ENCODE results near the gene DHX38. TPM values are rescaled to one million over a fixed set of nuclear protein-coding genes. Genes with fewer than 3 reads are reported as not detected.

The DHX38 gene
- total and polyA plus RNA-seq, 7 experiments from 2014 or later: 21.6 to 113 (median 90.4) TPM

DNA sequence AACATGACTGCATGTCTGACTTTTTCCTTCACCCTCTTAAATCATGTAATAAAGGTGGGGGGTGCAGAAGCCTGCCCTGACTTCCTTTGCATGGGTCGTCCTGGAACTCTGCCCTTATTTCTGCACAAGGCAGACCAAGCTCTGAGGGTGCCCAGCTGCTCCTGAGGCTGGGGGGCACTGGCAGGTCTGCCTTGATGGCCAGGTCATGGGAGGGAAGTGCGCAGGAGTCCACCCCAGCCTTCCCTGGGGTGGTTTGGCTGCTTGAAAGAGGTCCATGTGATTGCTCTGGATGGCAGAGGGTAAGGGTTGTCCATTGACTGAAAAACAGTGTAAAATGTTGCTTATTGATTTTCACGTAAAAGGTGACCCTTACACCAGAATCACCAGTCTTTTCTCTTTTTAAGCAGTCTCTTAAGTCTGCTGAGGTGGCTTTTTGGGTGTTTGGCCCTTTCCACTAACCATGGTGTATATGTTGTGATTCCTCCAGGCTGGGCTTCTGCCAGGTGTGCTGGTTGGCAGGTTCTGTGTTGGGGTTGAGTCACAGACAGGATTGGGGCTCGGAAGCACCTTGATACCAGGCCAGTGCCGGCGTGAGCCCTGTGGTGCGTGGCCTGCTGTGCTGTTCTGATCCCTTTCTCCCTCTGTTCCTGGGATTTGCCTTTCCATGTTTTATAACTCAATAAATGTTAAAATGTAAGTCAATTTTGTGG, 19.4 kb downstream of the DHX38 start:
- CTCF ChIA-PET: no interaction called here
- H3K36me3 Mint-ChIP-seq: peaks cover 12 to 57% (median 15%) of the 10 kb centered on the region in 5 donors

DNA sequence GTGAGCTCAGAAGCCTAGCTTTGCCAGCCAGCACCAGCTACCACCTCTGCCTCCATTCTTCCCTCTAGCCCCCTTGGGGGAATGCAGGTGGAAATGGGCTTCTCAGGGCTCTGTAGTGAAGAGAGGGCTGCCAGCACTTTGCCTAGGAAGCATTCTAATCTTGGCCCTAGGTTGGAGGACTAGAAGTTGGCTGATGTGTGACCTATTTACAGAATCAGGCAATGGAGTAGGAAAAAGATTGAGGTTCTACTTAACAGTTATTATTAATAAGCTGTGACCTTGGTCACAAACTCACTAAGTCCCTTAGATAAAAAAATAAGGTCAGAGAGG, 19.9 kb downstream of the DHX38 start:
- Mint-ChIP-seq H3K27me3 (no peaks in the 10 kb centered on the region), H3K27ac (no peak overlapping the region), H3K36me3 (peaks cover 10 to 52% (median 13%) of the 10 kb centered on the region in 5 donors), H3K9me3 (no peaks in the 10 kb centered on the region), H3K4me3 (no peak overlapping the region), H3K4me1 (no peaks in the 10 kb centered on the region)
- ATAC-seq (no peak), DNase-seq (no peak)
- intact Hi-C loops (cut with micrococcal nuclease): no loop called here
- peaks cover 16 to 49% (median 19%) of the 10 kb centered on the region in 3 experiments for H3K36me3 ChIP-seq (ENCODE audit: control insufficient read depth in 2 of 3, insufficient read depth in 3 of 3, low read length in 3 of 3)
- no peak overlapping the region for H3K27ac ChIP-seq (ENCODE audit: low read depth, low read length)
- H3K27me3 ChIP-seq (ENCODE audit: control insufficient read depth in 2 of 2, insufficient read depth in 2 of 2, low read length in 2 of 2): no peaks in the 10 kb centered on the region
- no peaks in the 10 kb centered on the region for H3K4me1 ChIP-seq (ENCODE audit: control insufficient read depth in 2 of 2, insufficient read depth in 2 of 2, low read length in 2 of 2)
- CTCF ChIA-PET: no interaction called here
- no peak overlapping the region for H3K4me3 ChIP-seq (ENCODE audit: low read length)
- H3K9me3 ChIP-seq (ENCODE audit: control insufficient read depth in 2 of 3, low read length in 3 of 3): no peaks in the 10 kb centered on the region
- POLR2A ChIA-PET: no interaction called here

More for the DNA sequence above, 19.4 kb downstream of the DHX38 start:
- no peaks in the 10 kb centered on the region for H3K27me3 ChIP-seq (ENCODE audit: control insufficient read depth in 2 of 2, insufficient read depth in 2 of 2, low read length in 2 of 2)
- Mint-ChIP-seq H3K4me3 (no peak overlapping the region), H3K9me3 (no peaks in the 10 kb centered on the region), H3K4me1 (no peaks in the 10 kb centered on the region), H3K27ac (no peak overlapping the region), H3K27me3 (no peaks in the 10 kb centered on the region)
- no peak overlapping the region for H3K4me3 ChIP-seq (ENCODE audit: low read length)
- intact Hi-C loops (cut with micrococcal nuclease): no loop called here
- ATAC-seq (no peak), DNase-seq (no peak)
- no peaks in the 10 kb centered on the region for H3K4me1 ChIP-seq (ENCODE audit: control insufficient read depth in 2 of 2, insufficient read depth in 2 of 2, low read length in 2 of 2)
- H3K36me3 ChIP-seq (ENCODE audit: control insufficient read depth in 2 of 3, insufficient read depth in 3 of 3, low read length in 3 of 3): peaks cover 19 to 54% (median 19%) of the 10 kb centered on the region in 3 experiments
- H3K9me3 ChIP-seq (ENCODE audit: control insufficient read depth in 2 of 3, low read length in 3 of 3): no peaks in the 10 kb centered on the region
- H3K27ac ChIP-seq (ENCODE audit: low read depth, low read length): no peak overlapping the region
- POLR2A ChIA-PET: no interaction called here

DNA sequence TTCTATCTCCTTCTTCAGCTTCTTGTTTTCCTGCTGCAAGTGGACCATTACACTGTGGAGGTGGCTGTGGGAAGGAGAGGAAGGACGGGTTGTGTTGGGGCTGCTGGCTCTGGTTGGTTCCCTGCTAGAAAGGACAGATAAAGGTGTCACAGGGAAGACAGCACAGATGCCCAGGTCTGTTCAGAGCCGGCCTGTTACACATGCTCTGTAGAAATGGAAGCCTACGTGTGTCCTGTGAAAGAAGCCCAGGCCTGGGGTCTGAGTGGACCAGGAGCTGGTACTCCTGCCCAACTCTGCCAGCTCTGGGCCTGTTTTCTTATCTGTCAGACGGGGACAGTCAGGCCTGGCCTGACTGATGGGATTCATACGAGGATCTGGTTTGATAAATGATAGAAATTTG, 26.4 kb downstream of the DHX38 start:
- DNase-seq (no peak), ATAC-seq (no peak)
- no peaks in the 10 kb centered on the region for H3K27me3 ChIP-seq (ENCODE audit: control insufficient read depth in 2 of 2, insufficient read depth in 2 of 2, low read length in 2 of 2)
- ChIA-PET CTCF (interaction anchor here (1.6 kb wide), 1 partner anchor 11 kb away, joined by 4 read pairs; no protein-coding TSS in a partner anchor), POLR2A (no interaction called here)
- H3K4me1 ChIP-seq (ENCODE audit: control insufficient read depth in 2 of 2, insufficient read depth in 2 of 2, low read length in 2 of 2): no peaks in the 10 kb centered on the region
- Mint-ChIP-seq H3K36me3 (no peaks in the 10 kb centered on the region), H3K27ac (no peak overlapping the region), H3K4me1 (peaks cover 0 to 4% (median 0%) of the 10 kb centered on the region in 7 donors), H3K27me3 (no peaks in the 10 kb centered on the region), H3K9me3 (no peaks in the 10 kb centered on the region), H3K4me3 (no peak overlapping the region)
- no peak overlapping the region for H3K27ac ChIP-seq (ENCODE audit: low read depth, low read length)
- no peak overlapping the region for H3K4me3 ChIP-seq (ENCODE audit: low read length)
- no peaks in the 10 kb centered on the region for H3K9me3 ChIP-seq (ENCODE audit: control insufficient read depth in 2 of 3, low read length in 3 of 3)
- no peaks in the 10 kb centered on the region for H3K36me3 ChIP-seq (ENCODE audit: control insufficient read depth in 2 of 3, insufficient read depth in 3 of 3, low read length in 3 of 3)
- intact Hi-C loops (cut with micrococcal nuclease): loop anchor here in 1 of 2 donors (10.0 kb wide), 1 partner anchor 715 kb away; no protein-coding TSS in a partner anchor

DNA sequence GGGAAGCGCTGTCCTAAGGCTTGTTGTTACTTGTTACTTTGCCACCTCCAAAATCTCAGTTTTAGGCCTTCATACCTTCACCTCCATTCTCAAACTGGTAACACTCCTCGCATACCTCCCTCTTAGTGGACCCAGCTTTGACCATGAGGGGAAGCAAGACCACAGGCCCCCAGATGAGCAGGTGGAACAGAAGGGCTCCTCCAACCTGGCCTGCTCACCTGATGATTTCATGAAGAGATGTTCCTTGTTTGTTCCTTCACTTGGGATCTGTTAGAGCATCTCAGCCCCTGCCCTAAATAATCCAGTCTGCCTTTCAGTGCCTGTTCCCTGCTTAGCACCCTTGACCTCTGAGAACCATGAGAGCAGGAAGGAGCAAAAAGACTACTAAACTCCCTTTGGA, 28.7 kb downstream of the DHX38 start:
- Mint-ChIP-seq H3K27me3 (no peaks in the 10 kb centered on the region), H3K9me3 (no peaks in the 10 kb centered on the region), H3K27ac (no peak overlapping the region), H3K4me1 (peaks cover 0 to 8% (median 0%) of the 10 kb centered on the region in 7 donors), H3K4me3 (no peak overlapping the region), H3K36me3 (no peaks in the 10 kb centered on the region)
- Histone ChIP-seq H3K9me3 (ENCODE audit: control insufficient read depth in 2 of 3, low read length in 3 of 3) (no peaks in the 10 kb centered on the region), H3K27me3 (ENCODE audit: control insufficient read depth in 2 of 2, insufficient read depth in 2 of 2, low read length in 2 of 2) (no peaks in the 10 kb centered on the region), H3K4me3 (ENCODE audit: low read length) (no peak overlapping the region), H3K27ac (ENCODE audit: low read depth, low read length) (no peak overlapping the region), H3K4me1 (ENCODE audit: control insufficient read depth in 2 of 2, insufficient read depth in 2 of 2, low read length in 2 of 2) (no peaks in the 10 kb centered on the region), H3K36me3 (ENCODE audit: control insufficient read depth in 2 of 3, insufficient read depth in 3 of 3, low read length in 3 of 3) (no peaks in the 10 kb centered on the region)
- DNase-seq: no peak
- CTCF ChIA-PET: no interaction called here
- no peak for ATAC-seq
- intact Hi-C loops (cut with micrococcal nuclease): loop anchor here in 1 of 2 donors (10.0 kb wide), 1 partner anchor 712 kb away; no protein-coding TSS in a partner anchor
- POLR2A ChIA-PET: no interaction called here

DNA sequence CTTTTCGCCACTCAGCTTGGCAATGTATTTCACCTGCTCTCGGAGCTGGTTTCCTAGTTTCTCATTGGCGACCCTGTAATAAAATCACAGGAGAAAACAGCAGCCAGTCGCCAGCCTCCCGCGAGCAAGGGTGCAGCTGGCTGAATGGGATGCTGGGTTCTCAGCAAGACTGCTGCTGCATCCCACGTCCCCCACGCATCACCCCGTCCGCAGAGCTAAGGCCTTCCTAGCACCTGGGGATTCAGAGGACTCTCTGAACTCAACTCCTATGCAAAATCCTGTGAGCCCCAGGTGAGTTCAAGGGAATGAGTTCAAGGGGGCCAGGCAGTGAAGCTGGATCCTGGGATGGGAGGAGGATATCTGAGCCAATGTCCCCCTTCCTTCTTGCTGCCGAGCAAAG, 29.3 kb downstream of the DHX38 start:
- no peaks in the 10 kb centered on the region for H3K4me1 ChIP-seq (ENCODE audit: control insufficient read depth in 2 of 2, insufficient read depth in 2 of 2, low read length in 2 of 2)

DNA sequence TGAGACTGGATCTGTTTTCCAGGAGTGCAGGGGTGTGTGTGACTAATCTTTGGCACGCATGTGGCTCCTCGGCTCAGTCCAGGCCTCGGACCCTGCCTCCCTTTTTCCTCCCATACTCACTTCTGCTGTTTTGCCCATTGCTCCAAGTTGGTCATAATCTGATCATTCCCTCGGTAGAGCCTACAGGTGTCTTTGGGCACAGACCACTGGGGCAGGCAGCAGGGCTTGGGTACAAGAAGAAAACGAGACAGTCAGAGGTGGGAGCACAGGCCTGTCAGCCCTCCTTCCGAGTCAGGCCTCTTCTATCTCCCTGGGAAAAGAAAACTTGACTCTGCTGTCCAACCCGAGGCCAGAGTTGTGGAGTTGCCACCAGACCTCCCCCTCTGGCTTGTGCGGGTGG, 29.8 kb downstream of the DHX38 start:
- Histone ChIP-seq H3K27me3 (ENCODE audit: control insufficient read depth in 2 of 2, insufficient read depth in 2 of 2, low read length in 2 of 2) (no peaks in the 10 kb centered on the region), H3K27ac (ENCODE audit: low read depth, low read length) (no peak overlapping the region), H3K36me3 (ENCODE audit: control insufficient read depth in 2 of 3, insufficient read depth in 3 of 3, low read length in 3 of 3) (no peaks in the 10 kb centered on the region), H3K4me3 (ENCODE audit: low read length) (no peak overlapping the region), H3K9me3 (ENCODE audit: control insufficient read depth in 2 of 3, low read length in 3 of 3) (no peaks in the 10 kb centered on the region), H3K4me1 (ENCODE audit: control insufficient read depth in 2 of 2, insufficient read depth in 2 of 2, low read length in 2 of 2) (no peaks in the 10 kb centered on the region)
- ChIA-PET CTCF (no interaction called here), POLR2A (no interaction called here)
- intact Hi-C loops (cut with micrococcal nuclease): loop anchor here in 1 of 2 donors (10.0 kb wide), 1 partner anchor 711 kb away; no protein-coding TSS in a partner anchor
- H3K27ac Mint-ChIP-seq: no peak overlapping the region
- ATAC-seq (no peak), DNase-seq (no peak)
- H3K4me3 Mint-ChIP-seq: no peak overlapping the region
- no peaks in the 10 kb centered on the region for H3K36me3 Mint-ChIP-seq
- peaks cover 0 to 8% (median 0%) of the 10 kb centered on the region in 7 donors for H3K4me1 Mint-ChIP-seq
- no peaks in the 10 kb centered on the region for H3K27me3 Mint-ChIP-seq
- H3K9me3 Mint-ChIP-seq: no peaks in the 10 kb centered on the region

More for the DNA sequence above, 29.3 kb downstream of the DHX38 start:
- ATAC-seq (no peak), DNase-seq (no peak)
- no peak overlapping the region for H3K27ac ChIP-seq (ENCODE audit: low read depth, low read length)
- no peaks in the 10 kb centered on the region for H3K27me3 ChIP-seq (ENCODE audit: control insufficient read depth in 2 of 2, insufficient read depth in 2 of 2, low read length in 2 of 2)
- H3K4me3 ChIP-seq (ENCODE audit: low read length): no peak overlapping the region
- Mint-ChIP-seq H3K36me3 (no peaks in the 10 kb centered on the region), H3K27ac (no peak overlapping the region), H3K9me3 (no peaks in the 10 kb centered on the region), H3K4me3 (no peak overlapping the region), H3K4me1 (peaks cover 0 to 8% (median 0%) of the 10 kb centered on the region in 7 donors), H3K27me3 (no peaks in the 10 kb centered on the region)
- H3K9me3 ChIP-seq (ENCODE audit: control insufficient read depth in 2 of 3, low read length in 3 of 3): no peaks in the 10 kb centered on the region
- intact Hi-C loops (cut with micrococcal nuclease): loop anchor here in 1 of 2 donors (10.0 kb wide), 1 partner anchor 712 kb away; no protein-coding TSS in a partner anchor
- CTCF ChIA-PET: no interaction called here
- POLR2A ChIA-PET: no interaction called here
- no peaks in the 10 kb centered on the region for H3K36me3 ChIP-seq (ENCODE audit: control insufficient read depth in 2 of 3, insufficient read depth in 3 of 3, low read length in 3 of 3)

DNA sequence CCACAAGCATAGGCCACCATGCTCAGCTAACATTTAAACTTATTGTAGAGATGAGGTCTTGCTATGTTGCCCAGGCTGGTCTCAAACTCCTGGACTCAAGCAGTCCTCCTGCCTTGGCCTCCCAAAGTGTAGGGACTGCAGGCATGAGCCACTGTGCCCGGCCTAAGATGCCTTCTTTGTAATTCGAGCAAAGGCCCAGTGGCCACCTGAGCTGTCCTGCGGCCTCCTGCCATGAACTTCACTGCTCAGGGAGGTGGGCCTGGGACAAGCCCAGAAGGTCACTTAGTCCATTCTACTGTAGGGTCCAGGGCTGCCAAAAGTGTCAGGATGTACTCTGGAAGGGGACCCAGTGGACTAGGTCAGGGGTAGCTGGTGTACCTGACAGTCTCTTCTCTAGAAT, 30.5 kb downstream of the DHX38 start:
- no peaks in the 10 kb centered on the region for H3K4me1 ChIP-seq (ENCODE audit: control insufficient read depth in 2 of 2, insufficient read depth in 2 of 2, low read length in 2 of 2)
- Mint-ChIP-seq H3K4me3 (no peak overlapping the region), H3K9me3 (no peaks in the 10 kb centered on the region), H3K27ac (no peak overlapping the region), H3K4me1 (peaks cover 0 to 7% (median 0%) of the 10 kb centered on the region in 7 donors), H3K36me3 (no peaks in the 10 kb centered on the region), H3K27me3 (no peaks in the 10 kb centered on the region)
- no peak for DNase-seq
- intact Hi-C loops (cut with micrococcal nuclease): loop anchor here in 1 of 2 donors (10.0 kb wide), 1 partner anchor 711 kb away; no protein-coding TSS in a partner anchor
- no peaks in the 10 kb centered on the region for H3K36me3 ChIP-seq (ENCODE audit: control insufficient read depth in 2 of 3, insufficient read depth in 3 of 3, low read length in 3 of 3)
- POLR2A ChIA-PET: no interaction called here
- H3K27me3 ChIP-seq (ENCODE audit: control insufficient read depth in 2 of 2, insufficient read depth in 2 of 2, low read length in 2 of 2): no peaks in the 10 kb centered on the region
- no peak overlapping the region for H3K4me3 ChIP-seq (ENCODE audit: low read length)
- no peak for ATAC-seq
- H3K27ac ChIP-seq (ENCODE audit: low read depth, low read length): no peak overlapping the region
- no peaks in the 10 kb centered on the region for H3K9me3 ChIP-seq (ENCODE audit: control insufficient read depth in 2 of 3, low read length in 3 of 3)
- CTCF ChIA-PET: interaction anchor here (0.9 kb wide), 1 partner anchor 7 kb away, joined by 3 read pairs; no protein-coding TSS in a partner anchor

All from naive thymus-derived CD4-positive, alpha-beta T cell (primary cell).